Activated CD8-positive, alpha-beta T cell treated with anti-CD3 and anti-CD28 coated beads, Interleukin-2, amount 10 ng/mL, durations not matched to agents 7 days and 5 days (primary cell): ENCODE measurements around the gene EIF5A. TPM values are rescaled to one million over a fixed set of nuclear protein-coding genes. Genes with fewer than 3 reads are reported as not detected.

Experiments used
- ATAC-seq: fragments of 150-1000 bp; cut with Tn5 transposase; one replicate; pipeline ENCODE4 v1.10.0; 2021; ENCODE audit warnings: moderate library complexity
- CTCF ChIA-PET: fragments of 350-600 bp; sonication (Branson Sonifier 250); formaldehyde crosslinking; loops from one replicate; lab custom pipeline; 2021; ENCODE audit warnings: antibody characterized with exemption; lab: Charles Lee
- POLR2A ChIA-PET: fragments of 350-600 bp; sonication (Branson Sonifier 250); formaldehyde crosslinking; loops from one replicate; lab custom pipeline; 2021; ENCODE audit warnings: antibody characterized with exemption; lab: Charles Lee
- DNase-seq: peaks from one replicate; pipeline ENCODE4 v3.0.0-alpha.2; 2020
- H3K27ac Mint-ChIP-seq: one replicate; pipeline ENCODE4 v1.8.0; 2021; ENCODE audit warnings: mild to moderate bottlenecking, mixed read lengths
- H3K27me3 Mint-ChIP-seq: one replicate; pipeline ENCODE4 v1.8.0; 2021; ENCODE audit warnings: low read depth, mixed read lengths
- H3K36me3 Mint-ChIP-seq: one replicate; pipeline ENCODE4 v1.8.0; 2021; ENCODE audit warnings: low read depth, mixed read lengths
- H3K4me1 Mint-ChIP-seq: one replicate; pipeline ENCODE4 v1.8.0; 2021; ENCODE audit warnings: low read depth, mixed read lengths
- H3K4me3 Mint-ChIP-seq: one replicate; pipeline ENCODE4 v1.8.0; 2021; ENCODE audit warnings: mild to moderate bottlenecking, mixed read lengths
- H3K9me3 Mint-ChIP-seq: one replicate; pipeline ENCODE4 v1.8.0; 2022; ENCODE audit warnings: mixed read lengths; ENCODE audit not compliant: insufficient read depth
- total RNA-seq, 2 experiments: library from RNA; stranded (reverse); gene quantifications; one replicate each; pipeline ENCODE4 v1.2.3, GENCODE V29; 2021

EIF5A gene
- total RNA-seq, 2 experiments from 2014 or later: 685 to 690 TPM

DNA sequence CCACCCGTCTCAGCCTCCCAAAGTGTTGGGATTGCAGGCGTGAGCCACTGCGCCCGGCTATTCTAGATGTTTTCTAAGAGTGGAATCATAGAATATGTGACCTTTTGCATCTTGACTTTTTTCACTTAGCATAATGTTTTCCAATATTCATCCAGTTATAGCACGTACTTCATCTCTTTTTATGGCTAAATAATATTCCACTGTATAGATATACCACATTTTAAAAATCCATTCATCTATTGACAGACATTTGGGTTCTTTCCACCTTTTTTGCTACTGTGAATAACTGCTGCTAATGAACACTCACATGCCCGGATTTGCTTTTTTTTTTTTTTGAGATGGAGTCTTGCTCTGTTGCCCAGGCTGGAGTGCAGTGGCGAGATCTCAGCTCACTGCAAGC, 3.2 kb upstream of the EIF5A start:
- CTCF ChIA-PET: interaction anchor here (2.5 kb wide), 1 partner anchor 8 kb away, joined by 14 read pairs; no protein-coding TSS in a partner anchor

GRCh38 chr17:7307686-7308624, 527 bp downstream of the EIF5A start:
- DNase-seq: peak; percentile 63
- H3K9me3 Mint-ChIP-seq: no peaks in the 10 kb centered on the region
- ChIA-PET POLR2A (interaction anchor here (0.7 to 4.5 kb wide), 7 partner anchors 22 to 40 kb away, joined by 3 to 29 read pairs (median 3); partner anchors contain the start of genes ACAP1, NEURL4 and SLC2A4), CTCF (interaction anchor here (1.0 to 1.4 kb wide), 2 partner anchors 28 to 87 kb away, joined by 3 to 4 read pairs; partner anchors contain the start of gene ACAP1)
- peaks cover 46% of the 10 kb centered on the region for H3K4me1 Mint-ChIP-seq
- peak overlapping the region; percentile 93 for H3K4me3 Mint-ChIP-seq
- peak overlapping the region; percentile 99 for H3K27ac Mint-ChIP-seq
- H3K27me3 Mint-ChIP-seq: no peaks in the 10 kb centered on the region
- H3K36me3 Mint-ChIP-seq: peaks cover 45% of the 10 kb centered on the region
- peak; percentile 6 for ATAC-seq

More for the DNA sequence above, 3.2 kb upstream of the EIF5A start:
- no peak overlapping the region for H3K27ac Mint-ChIP-seq
- H3K36me3 Mint-ChIP-seq: peaks cover 11% of the 10 kb centered on the region
- peaks cover 11% of the 10 kb centered on the region for H3K27me3 Mint-ChIP-seq
- ATAC-seq (no peak), DNase-seq (no peak)
- peaks cover 12% of the 10 kb centered on the region for H3K4me1 Mint-ChIP-seq
- no peak overlapping the region for H3K4me3 Mint-ChIP-seq
- no peaks in the 10 kb centered on the region for H3K9me3 Mint-ChIP-seq
- POLR2A ChIA-PET: no interaction called here

DNA sequence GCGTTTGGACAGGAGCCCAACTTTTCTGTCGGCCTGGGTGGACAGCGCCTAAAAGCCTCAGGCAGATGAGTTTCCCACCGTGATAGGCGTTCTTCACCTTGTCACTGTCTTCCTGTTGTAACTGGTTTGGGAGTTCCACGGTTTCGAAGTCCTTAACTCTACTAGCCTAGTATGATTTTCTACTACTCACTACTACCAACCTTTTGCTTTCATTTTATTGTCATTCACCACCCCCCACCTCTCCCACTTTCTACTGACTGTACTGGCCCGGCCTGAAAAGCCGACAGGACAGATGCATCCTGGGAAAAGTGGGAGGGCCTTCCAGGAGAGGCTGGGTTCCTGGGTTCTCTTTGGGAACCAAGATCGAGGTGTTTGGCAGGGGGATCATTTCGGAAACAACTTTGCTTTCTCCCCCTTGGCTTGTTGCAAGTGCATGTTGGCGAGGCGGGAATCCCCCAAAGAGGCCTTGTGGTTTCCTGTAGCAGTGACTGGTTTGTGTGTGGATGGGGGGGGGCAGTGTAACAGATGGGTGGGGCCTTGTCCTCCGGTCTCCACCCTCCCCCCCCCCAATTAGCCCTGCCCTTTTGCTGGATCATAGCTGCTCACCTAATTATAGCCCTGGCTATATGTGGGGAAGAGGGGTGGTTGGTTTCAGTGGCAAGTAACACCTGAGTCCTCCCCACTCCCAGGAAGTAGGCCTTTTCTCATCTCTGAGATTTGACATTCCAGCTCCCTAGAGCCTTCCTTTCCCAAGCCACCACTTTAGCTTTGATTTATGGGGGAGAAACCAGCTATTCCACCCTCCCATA, 1.4 kb downstream of the EIF5A start:
- H3K9me3 Mint-ChIP-seq: no peaks in the 10 kb centered on the region
- DNase-seq: peak; percentile 89
- H3K4me3 Mint-ChIP-seq: peak overlapping the region; percentile 93
- H3K27me3 Mint-ChIP-seq: no peaks in the 10 kb centered on the region
- POLR2A ChIA-PET: interaction anchor here (0.5 to 4.5 kb wide), 11 partner anchors 19 to 864 kb away, joined by 3 to 29 read pairs (median 4); partner anchors contain the start of genes ACAP1, GABARAP, NEURL4 and SLC2A4
- H3K27ac Mint-ChIP-seq: peak overlapping the region; percentile 94
- peaks cover 54% of the 10 kb centered on the region for H3K36me3 Mint-ChIP-seq
- CTCF ChIA-PET: interaction anchor here (1.0 to 1.9 kb wide), 5 partner anchors 13 to 88 kb away, joined by 3 to 8 read pairs (median 4); partner anchors contain the start of gene ACAP1
- peak; percentile 25 for ATAC-seq
- H3K4me1 Mint-ChIP-seq: peaks cover 55% of the 10 kb centered on the region

GRCh38 chr17:7309628-7310027, 2.2 kb downstream of the EIF5A start:
- Mint-ChIP-seq H3K27me3 (no peaks in the 10 kb centered on the region), H3K36me3 (peaks cover 61% of the 10 kb centered on the region), H3K27ac (peak overlapping the region; percentile 94), H3K4me3 (peak overlapping the region; percentile 93), H3K9me3 (no peaks in the 10 kb centered on the region), H3K4me1 (peaks cover 63% of the 10 kb centered on the region)
- DNase-seq (no peak), ATAC-seq (no peak)
- CTCF ChIA-PET: interaction anchor here (1.0 to 1.9 kb wide), 4 partner anchors 13 to 89 kb away, joined by 3 to 8 read pairs (median 5); no protein-coding TSS in a partner anchor
- POLR2A ChIA-PET: interaction anchor here (0.5 to 4.5 kb wide), 7 partner anchors 19 to 863 kb away, joined by 3 to 29 read pairs (median 5); partner anchors contain the start of genes ACAP1, GABARAP and SLC2A4

GRCh38 chr17:7311110-7311705, 3.8 kb downstream of the EIF5A start:
- Mint-ChIP-seq H3K4me3 (no peak overlapping the region), H3K27me3 (no peaks in the 10 kb centered on the region), H3K27ac (peak overlapping the region; percentile 41), H3K4me1 (peaks cover 70% of the 10 kb centered on the region), H3K9me3 (no peaks in the 10 kb centered on the region), H3K36me3 (peaks cover 68% of the 10 kb centered on the region)
- ATAC-seq (no peak), DNase-seq (no peak)
- ChIA-PET POLR2A (interaction anchor here (0.7 to 4.5 kb wide), 4 partner anchors 8 to 25 kb away, joined by 3 to 29 read pairs (median 3); partner anchors contain the start of gene ACAP1), CTCF (interaction anchor here (0.7 kb wide), 1 partner anchor 14 kb away, joined by 4 read pairs; no protein-coding TSS in a partner anchor)

DNA sequence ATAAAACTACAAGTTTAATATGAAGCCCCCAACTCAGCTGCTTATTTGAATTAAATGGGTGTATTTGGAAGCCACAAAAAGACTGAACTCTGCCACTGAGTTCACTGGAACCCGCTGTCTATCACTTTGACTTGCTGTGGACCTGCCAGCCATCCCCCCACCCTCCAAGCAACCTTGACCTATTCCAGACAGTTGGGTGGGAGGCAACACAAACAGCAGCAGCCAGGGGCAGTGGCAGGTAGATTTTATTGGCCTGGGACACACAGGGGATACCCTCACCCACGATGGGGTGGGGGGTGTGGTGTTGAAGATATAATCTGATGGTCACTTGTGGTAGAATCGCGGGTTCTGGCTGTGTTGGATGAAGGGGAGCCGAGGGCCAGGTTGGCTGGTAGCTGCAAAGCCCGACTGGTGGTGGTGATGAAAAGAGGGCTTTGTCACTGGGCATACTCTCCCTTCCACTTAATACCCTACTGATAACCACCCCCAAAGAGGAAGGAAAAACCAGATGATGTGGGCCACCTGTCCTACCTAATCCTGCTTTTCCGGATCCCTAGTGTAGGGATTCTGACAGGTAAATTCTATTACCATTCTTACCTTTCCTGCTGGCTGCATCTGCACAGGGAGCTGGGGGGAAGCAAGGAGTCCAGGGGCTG, 5.1 kb downstream of the EIF5A start:
- no peak for ATAC-seq

GRCh38 chr17:7313088-7313889, 5.9 kb downstream of the EIF5A start:
- no peaks in the 10 kb centered on the region for H3K9me3 Mint-ChIP-seq
- H3K36me3 Mint-ChIP-seq: peaks cover 74% of the 10 kb centered on the region
- H3K4me1 Mint-ChIP-seq: peaks cover 72% of the 10 kb centered on the region
- ChIA-PET CTCF (interaction anchor here (0.8 to 1.5 kb wide), 3 partner anchors 8 to 17 kb away, joined by 3 to 4 read pairs (median 4); partner anchors contain the start of gene NEURL4), POLR2A (interaction anchor here (0.5 to 3.7 kb wide), 10 partner anchors 16 to 313 kb away, joined by 3 to 24 read pairs (median 3); partner anchors contain the start of genes ACAP1, NEURL4 and SLC16A13)
- no peak for ATAC-seq
- no peaks in the 10 kb centered on the region for H3K27me3 Mint-ChIP-seq
- peak overlapping the region; percentile 90 for H3K27ac Mint-ChIP-seq
- H3K4me3 Mint-ChIP-seq: peak overlapping the region; percentile 82
- DNase-seq: no peak

More for the DNA sequence above, 5.1 kb downstream of the EIF5A start:
- ChIA-PET POLR2A (interaction anchor here (0.6 to 4.5 kb wide), 11 partner anchors 9 to 277 kb away, joined by 3 to 29 read pairs (median 3); partner anchors contain the start of genes ACAP1, NEURL4 and SLC16A13), CTCF (interaction anchor here (0.8 kb wide), 1 partner anchor 17 kb away, joined by 4 read pairs; the partner anchor contains the start of gene NEURL4)
- no peak for DNase-seq
- Mint-ChIP-seq H3K27ac (peak overlapping the region; percentile 90), H3K4me3 (no peak overlapping the region), H3K9me3 (no peaks in the 10 kb centered on the region), H3K4me1 (peaks cover 69% of the 10 kb centered on the region), H3K27me3 (no peaks in the 10 kb centered on the region), H3K36me3 (peaks cover 71% of the 10 kb centered on the region)

GRCh38 chr17:7313890-7314718, 6.7 kb downstream of the EIF5A start:
- ATAC-seq: no peak
- Mint-ChIP-seq H3K27ac (peak overlapping the region; percentile 90), H3K9me3 (no peaks in the 10 kb centered on the region), H3K27me3 (no peaks in the 10 kb centered on the region), H3K4me3 (peak overlapping the region; percentile 82), H3K4me1 (peaks cover 70% of the 10 kb centered on the region), H3K36me3 (peaks cover 72% of the 10 kb centered on the region)
- ChIA-PET CTCF (interaction anchor here (1.0 to 1.9 kb wide), 3 partner anchors 8 to 23 kb away, joined by 3 to 6 read pairs (median 4); partner anchors contain the start of genes ACAP1 and NEURL4), POLR2A (interaction anchor here (0.5 to 3.7 kb wide), 10 partner anchors 13 to 312 kb away, joined by 3 to 24 read pairs (median 4); partner anchors contain the start of genes ACAP1, NEURL4 and SLC16A13)
- DNase-seq: no peak
